Transverse colon (tissue), 4 donors: ENCODE measurements around the gene MARCHF9. TPM values are rescaled to one million over a fixed set of nuclear protein-coding genes. Genes with fewer than 3 reads are reported as not detected.

Experiments
- DNase-seq: peaks from one replicate; pipeline ENCODE4 v3.0.0-alpha.2; 2019
- H3K27ac ChIP-seq, 4 donors: fragments of 200-600 bp; sonication (generic); 2 replicates each; pipeline ENCODE4 v1.5.1; 2016 to 2018; ENCODE audit warnings: inconsistent platforms in 4 of 4
- H3K27me3 ChIP-seq: fragments of 200-600 bp; sonication (generic); 2 replicates; pipeline ENCODE4 v1.5.1; 2017; ENCODE audit warnings: inconsistent platforms
- H3K36me3 ChIP-seq, 4 donors: fragments of 200-600 bp; sonication (generic); 2 replicates each; pipeline ENCODE4 v1.5.1; 2017 to 2019; ENCODE audit warnings: inconsistent platforms in 4 of 4
- H3K4me1 ChIP-seq, 4 donors: fragments of 200-600 bp; sonication (generic); 2 replicates each; pipeline ENCODE4 v1.5.1; 2017 to 2020; ENCODE audit warnings: inconsistent platforms in 4 of 4
- H3K4me3 ChIP-seq, 4 donors: fragments of 200-600 bp; sonication (generic); 1 replicate in 1 of 4; 2 replicates in 3 of 4; pipeline versions ENCODE4 v1.5.1 to v1.6.1; 2017 to 2019; ENCODE audit warnings: inconsistent platforms in 4 of 4
- H3K9me3 ChIP-seq, 2 donors: fragments of 200-600 bp; sonication (generic); 2 replicates each; pipeline ENCODE4 v1.5.1; 2017 to 2019; ENCODE audit warnings: inconsistent platforms in 2 of 2
- EP300 ChIP-seq: sonication (generic); formaldehyde crosslinking; IDR thresholded peaks from one replicate; pipeline ENCODE4 v1.6.1; 2017; ENCODE audit warnings: antibody characterized with exemption, low read depth
- POLR2A ChIP-seq: fragments of 450-650 bp; IDR thresholded peaks from one replicate; pipeline ENCODE4 v1.6.1; 2016; ENCODE audit warnings: antibody characterized with exemption, mild to moderate bottlenecking, moderate library complexity
- POLR2AphosphoS5 ChIP-seq, 3 donors: sonication (generic); formaldehyde crosslinking; IDR thresholded peaks; one replicate each; pipeline ENCODE4 v1.6.1; 2016; ENCODE audit warnings: antibody characterized with exemption in 3 of 3
- WGBS, 2 donors: methylation state at CpG; one replicate each; pipeline ENCODE4 v1.1.5; 2018; ENCODE audit warnings: low coverage in 1 of 2; 5-methylcytosine and 5-hydroxymethylcytosine counted together
- in situ Hi-C, 4 donors: fragments of 200-750 bp; cut with MboI; loops; one replicate each; pipeline versions ENCODE4 v1.15.0 to v1.15.1; 2017; ENCODE audit warnings: low sequenced_read_pairs in 3 of 4, low pct_ligation_motif_present in 1 of 4, low pct_unique_long_range_greater_than_20kb in 1 of 4
- intact Hi-C: fragments of 100-400 bp; cut with DNase I; formaldehyde crosslinking; loops from one replicate; pipeline ENCODE4 v1.15.1; 2023; ENCODE audit warnings: low total_unique reads
- small RNA-seq, 4 donors: library from RNA; depleted of rRNA; stranded (forward); fragments of <200 nt; gene quantifications; one replicate each; pipeline ENCODE3, GENCODE V24; 2016
- total RNA-seq, 4 donors: library from RNA; depleted of rRNA; stranded (reverse); fragments of >200 nt; gene quantifications; one replicate each; pipeline ENCODE4 v1.1.0, GENCODE V29; 2016
- TF ChIP-seq, protein P1 (sequence below), 5 experiments: fragments of 200-600 bp in 3 of 5; fragments of 450-650 bp in 2 of 5; sonication (generic) in 3 of 5; IDR thresholded peaks; 1 replicate in 2 of 5; 2 replicates in 3 of 5; pipeline ENCODE4 v1.5.1; 2016 to 2017; ENCODE audit warnings: antibody characterized with exemption in 5 of 5, inconsistent platforms in 3 of 5, mild to moderate bottlenecking in 2 of 5, moderate library complexity in 1 of 5

The MARCHF9 gene
- total RNA-seq, 4 donors from 2014 or later, result 1.5 to 24.1 (median 9.5) TPM

DNA sequence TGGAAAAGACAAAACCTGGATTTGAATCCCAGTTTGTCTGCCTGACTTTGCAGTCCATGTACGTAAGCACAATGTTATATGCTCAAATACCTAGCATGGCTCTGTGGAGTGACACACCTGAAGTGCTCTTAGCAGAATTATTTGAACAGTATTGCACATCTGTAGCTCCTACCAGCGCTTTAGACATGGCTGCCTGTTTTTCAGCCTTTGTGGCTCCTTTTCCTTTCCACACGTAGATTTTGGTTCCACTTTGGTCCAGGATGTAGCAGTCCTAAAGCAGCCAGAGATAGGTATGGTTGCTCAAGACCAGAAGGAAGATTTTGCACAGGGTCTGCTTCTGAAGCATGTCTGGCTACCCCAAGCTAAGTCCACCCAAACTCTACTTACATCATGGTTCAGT lies 54.5 kb downstream of the MARCHF9 start:
- Histone ChIP-seq H3K9me3 (no peaks in the 10 kb centered on the region), H3K36me3 (peaks cover 0 to 10% (median 4%) of the 10 kb centered on the region in 4 donors), H3K4me3 (no peak overlapping the region), H3K4me1 (no peaks in the 10 kb centered on the region), H3K27me3 (no peaks in the 10 kb centered on the region), H3K27ac (no peak overlapping the region)
- DNase-seq, result no peak
- intact Hi-C loops (no loop called here), in situ Hi-C loops (no loop called here)
- WGBS, 2 donors, result 89 to 100% methylated on average over 3 of the region's 3 CpGs
- TF ChIP-seq, protein P1, sequence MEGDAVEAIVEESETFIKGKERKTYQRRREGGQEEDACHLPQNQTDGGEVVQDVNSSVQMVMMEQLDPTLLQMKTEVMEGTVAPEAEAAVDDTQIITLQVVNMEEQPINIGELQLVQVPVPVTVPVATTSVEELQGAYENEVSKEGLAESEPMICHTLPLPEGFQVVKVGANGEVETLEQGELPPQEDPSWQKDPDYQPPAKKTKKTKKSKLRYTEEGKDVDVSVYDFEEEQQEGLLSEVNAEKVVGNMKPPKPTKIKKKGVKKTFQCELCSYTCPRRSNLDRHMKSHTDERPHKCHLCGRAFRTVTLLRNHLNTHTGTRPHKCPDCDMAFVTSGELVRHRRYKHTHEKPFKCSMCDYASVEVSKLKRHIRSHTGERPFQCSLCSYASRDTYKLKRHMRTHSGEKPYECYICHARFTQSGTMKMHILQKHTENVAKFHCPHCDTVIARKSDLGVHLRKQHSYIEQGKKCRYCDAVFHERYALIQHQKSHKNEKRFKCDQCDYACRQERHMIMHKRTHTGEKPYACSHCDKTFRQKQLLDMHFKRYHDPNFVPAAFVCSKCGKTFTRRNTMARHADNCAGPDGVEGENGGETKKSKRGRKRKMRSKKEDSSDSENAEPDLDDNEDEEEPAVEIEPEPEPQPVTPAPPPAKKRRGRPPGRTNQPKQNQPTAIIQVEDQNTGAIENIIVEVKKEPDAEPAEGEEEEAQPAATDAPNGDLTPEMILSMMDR (IDR thresholded peaks at IDR 0.05), result no peak
- TF ChIP-seq POLR2AphosphoS5 (IDR thresholded peaks at IDR 0.05), result no peak
- no peak for TF ChIP-seq EP300
- no peak for TF ChIP-seq POLR2A

Small RNA genes lying within 50 kb of the gene (small RNA-seq; reads per million reads assigned to genes)
- 0 reads per million in 4 donors for gene RNU6-1083P

Other genes starting within 250 kb of the MARCHF9 start
- gene DDIT3, start 234.6 kb upstream of the MARCHF9 start, total RNA-seq, result 100 to 1,000 TPM in 2 of 4 donors, 10 to 100 TPM in 2; 27.6 to 338 (median 67.6) TPM
- 100 to 1,000 TPM in 1 of 4 donors, 10 to 100 TPM in 3; 36.6 to 155 (median 51.0) TPM for gene MBD6, start 232.3 kb upstream of the MARCHF9 start, total RNA-seq
- 100 to 1,000 TPM; 154 to 344 (median 175) TPM for gene DCTN2, start 207.9 kb upstream of the MARCHF9 start, total RNA-seq
- 1 to 10 TPM; 1.3 to 6.2 (median 1.6) TPM for gene KIF5A, start 205.1 kb upstream of the MARCHF9 start, total RNA-seq
- gene PIP4K2C, start 163.9 kb upstream of the MARCHF9 start, total RNA-seq, result 100 to 1,000 TPM in 1 of 4 donors, 10 to 100 TPM in 3; 38.4 to 308 (median 45.8) TPM
- gene DTX3, start 150.3 kb upstream of the MARCHF9 start, total RNA-seq, result 10 to 100 TPM in 1 of 4 donors, 1 to 10 TPM in 3; 8.0 to 10.9 (median 9.6) TPM
- gene ARHGEF25, start 143.7 kb upstream of the MARCHF9 start, total RNA-seq, result 10 to 100 TPM in 3 of 4 donors, 1 to 10 TPM in 1; 6.6 to 35.9 (median 15.3) TPM
- gene B4GALNT1, start 121.9 kb upstream of the MARCHF9 start, total RNA-seq, result 1 to 10 TPM in 2 of 4 donors, under 1 TPM in 1, not detected in 1; 0.68 to 6.4 (median 2.1) TPM
- gene OS9, start 61.0 kb upstream of the MARCHF9 start, total RNA-seq, result 100 to 1,000 TPM; 187 to 362 (median 249) TPM
- 100 to 1,000 TPM in 1 of 4 donors, 1 to 10 TPM in 3; 1.2 to 125 (median 5.6) TPM for gene AGAP2, start 16.4 kb upstream of the MARCHF9 start, total RNA-seq
- 10 to 100 TPM; 20.6 to 73.3 (median 42.8) TPM for gene TSPAN31, start 10.1 kb upstream of the MARCHF9 start, total RNA-seq
- gene CDK4, start 2.8 kb upstream of the MARCHF9 start, total RNA-seq, result 100 to 1,000 TPM in 1 of 4 donors, 10 to 100 TPM in 3; 20.9 to 194 (median 47.8) TPM
- gene CYP27B1, start 12.0 kb downstream of the MARCHF9 start, total RNA-seq, result 1 to 10 TPM in 2 of 4 donors, under 1 TPM in 1, not detected in 1; 0.40 to 2.5 (median 2.3) TPM
- gene METTL1, start 17.0 kb downstream of the MARCHF9 start, total RNA-seq, result 1 to 10 TPM; 4.1 to 7.1 (median 4.5) TPM
- 1 to 10 TPM; 1.9 to 6.7 (median 4.3) TPM for gene EEF1AKMT3, start 17.5 kb downstream of the MARCHF9 start, total RNA-seq
- 10 to 100 TPM in 3 of 4 donors, 1 to 10 TPM in 1; 1.4 to 23.2 (median 18.9) TPM for gene TSFM, start 27.7 kb downstream of the MARCHF9 start, total RNA-seq
- 10 to 100 TPM in 2 of 4 donors, 1 to 10 TPM in 2; 3.0 to 21.1 (median 9.1) TPM for gene AVIL, start 63.6 kb downstream of the MARCHF9 start, total RNA-seq
- 100 to 1,000 TPM; 174 to 268 (median 231) TPM for gene CTDSP2, start 91.6 kb downstream of the MARCHF9 start, total RNA-seq
- gene ATP23, start 186.5 kb downstream of the MARCHF9 start, total RNA-seq, result 10 to 100 TPM in 3 of 4 donors, under 1 TPM in 1; 0.80 to 41.8 (median 24.5) TPM